ENCODE results near the gene CDC34.

Gene CDC34

GRCh38 chr19:524062-524674 is 7.4 kb upstream of the CDC34 start:
- DNase-seq = peak; percentile 13

- no peak for DNase-seq
These were observed 6.5 kb upstream of the CDC34 start for GRCh38 chr19:525029-525428.

- DNase-seq = no peak
These were observed 5.6 kb upstream of the CDC34 start for GRCh38 chr19:525857-526419.

- DNase-seq = no peak
These were observed 1.2 kb upstream of the CDC34 start for GRCh38 chr19:530134-531008.

GRCh38 chr19:531009-531752 is 379 bp upstream of the CDC34 start:
- DNase-seq = peak; percentile 80

GRCh38 chr19:532561-533363 is 1.2 kb downstream of the CDC34 start:
- peak; percentile 33 for DNase-seq

GRCh38 chr19:533364-534058 is 2.0 kb downstream of the CDC34 start:
- no peak for DNase-seq

GRCh38 chr19:534088-534487 is 2.5 kb downstream of the CDC34 start:
- no peak for DNase-seq

GRCh38 chr19:535017-535835 is 3.7 kb downstream of the CDC34 start:
- no peak for DNase-seq

- no peak for DNase-seq
These were observed 4.7 kb downstream of the CDC34 start for GRCh38 chr19:536031-536880.

GRCh38 chr19:536881-537404 is 5.4 kb downstream of the CDC34 start:
- no peak for DNase-seq

- no peak for DNase-seq
These were observed 7.3 kb downstream of the CDC34 start for GRCh38 chr19:538641-539428.

- no peak for DNase-seq
These were observed 8.0 kb downstream of the CDC34 start for GRCh38 chr19:539429-540030.

GRCh38 chr19:540867-541637 is 9.5 kb downstream of the CDC34 start:
- no peak for DNase-seq

GRCh38 chr19:541699-542098 is 10.1 kb downstream of the CDC34 start:
- DNase-seq = no peak

- no peak for DNase-seq
These were observed 10.8 kb downstream of the CDC34 start for GRCh38 chr19:542173-542866.

All from NCI-H2171 treated with DMSO at 0.1 percent for 48 hours (cell line).